T-helper 17 cell (primary cell): ENCODE results near the gene EHBP1. TPM values are rescaled to one million over a fixed set of nuclear protein-coding genes. Genes with fewer than 3 reads are reported as not detected.

ENCODE experiments used
- ATAC-seq: fragments of 150-1000 bp; cut with Tn5 transposase; 2 replicates; pipeline ENCODE4 v1.10.0; 2021; ENCODE audit warnings: mild to moderate bottlenecking, moderate library complexity
- DNase-seq, 3 donors: peaks; one replicate each; pipeline versions ENCODE4 v3.0.0 to v3.0.0-alpha.2; 2020 to 2021
- H3K9me3 ChIP-seq: one replicate; pipeline ENCODE4 v1.7.0; 2013; ENCODE audit warnings: low read length, mild to moderate bottlenecking; ENCODE audit not compliant: control insufficient read depth, poor library complexity, severe bottlenecking
- H3K27ac Mint-ChIP-seq: one replicate; pipeline ENCODE4 v1.8.0; 2022; ENCODE audit warnings: mild to moderate bottlenecking, moderate library complexity, mixed read lengths
- H3K27me3 Mint-ChIP-seq: one replicate; pipeline ENCODE4 v1.8.0; 2022; ENCODE audit warnings: mixed read lengths
- H3K36me3 Mint-ChIP-seq: one replicate; pipeline ENCODE4 v1.8.0; 2022; ENCODE audit warnings: low read depth, mixed read lengths
- H3K4me1 Mint-ChIP-seq: one replicate; pipeline ENCODE4 v1.8.0; 2022; ENCODE audit warnings: mild to moderate bottlenecking, mixed read lengths
- H3K4me3 Mint-ChIP-seq: one replicate; pipeline ENCODE4 v1.8.0; 2022; ENCODE audit warnings: mild to moderate bottlenecking, moderate library complexity, mixed read lengths
- total RNA-seq, 4 donors: library from RNA in 2 of 4; stranded (reverse) in 2 of 4; gene quantifications; one replicate each; pipeline ENCODE4 v1.2.3 and lab custom pipeline; 2022 to 2026

EHBP1 gene
- total RNA-seq (10 to 100 TPM; 24.5 to 28.2 TPM), total RNA-seq (lab: John Stamatoyannopoulos, UW) (21.9 to 25.1 reads per million in 2 donors)

DNA sequence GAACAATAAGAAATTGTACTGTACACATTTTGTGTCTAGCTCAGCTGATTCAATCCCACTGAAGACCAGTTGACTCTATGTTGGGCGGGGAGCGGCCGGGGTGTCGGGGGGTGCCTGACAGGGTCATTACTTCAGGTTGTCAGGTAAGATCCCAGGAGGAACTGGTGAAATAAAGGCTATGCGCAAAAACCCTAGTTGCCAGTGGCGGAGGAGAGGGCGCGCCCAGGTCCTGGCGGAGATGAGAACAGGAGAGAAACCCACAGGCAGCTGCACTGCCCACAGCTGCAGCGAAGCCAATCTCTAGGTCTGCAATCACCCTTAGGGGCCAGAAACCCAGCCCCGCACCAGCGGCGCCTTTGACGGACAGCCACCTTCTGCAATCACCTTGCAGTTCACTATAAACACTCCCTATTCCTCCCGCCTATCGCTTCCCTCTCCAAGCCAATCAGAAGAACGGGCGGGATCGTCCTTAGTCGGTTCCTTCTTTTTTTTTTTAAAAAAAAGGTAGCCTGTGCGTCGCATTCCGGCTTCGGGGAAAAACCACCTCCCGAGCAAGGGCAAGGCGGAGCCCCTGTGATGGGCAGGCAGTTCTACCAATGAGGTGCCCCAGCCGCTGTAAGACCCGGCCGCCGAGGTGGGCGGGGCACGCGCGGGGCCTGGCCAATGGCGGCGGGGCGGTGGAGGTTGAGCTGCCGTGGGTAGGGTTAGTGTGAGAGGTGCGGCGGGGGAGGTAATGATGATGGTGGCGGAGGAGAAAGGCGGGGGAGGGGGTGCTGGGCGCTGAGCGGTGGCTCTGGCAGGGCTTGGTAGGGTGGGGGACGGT is at the start of gene EHBP1:
EHBP1 (plus strand) TSS at position 707 of the 823 bp plus-strand sequence. CDS start 1,479 bp downstream, outside the sequence.
- Mint-ChIP-seq H3K27ac (peak within 1 kb of the TSS; percentile 91), H3K27me3 (no peaks in the 10 kb centered on the region), H3K4me3 (peak within 1 kb of the TSS; percentile 96), H3K36me3 (peaks cover 10% of the 10 kb centered on the region), H3K4me1 (peaks cover 27% of the 10 kb centered on the region)
- DNase-seq (peak; percentile 96 to 98 (median 97)), ATAC-seq (peak; percentile 98)
- no peaks in the 10 kb centered on the region for H3K9me3 ChIP-seq

DNA sequence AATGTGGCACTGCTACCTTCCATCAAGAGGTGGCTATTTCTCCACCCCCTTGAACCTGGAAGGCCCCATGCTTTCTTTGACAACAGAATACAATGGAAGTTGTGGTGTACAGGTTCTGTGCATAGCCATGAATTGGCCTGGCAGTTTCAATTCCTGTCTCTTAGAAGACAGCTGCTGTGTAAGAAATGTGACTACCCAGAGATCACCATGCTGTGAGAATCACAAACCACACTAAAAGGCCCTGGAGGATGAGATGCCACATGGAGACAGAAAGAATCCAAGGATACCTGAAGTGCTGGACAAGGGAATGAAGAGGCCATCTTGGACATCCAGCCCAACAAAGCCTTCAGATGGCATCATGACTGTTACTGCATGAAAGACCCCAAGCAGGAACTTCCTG is 47.7 kb upstream of the EHBP1 start:
- Mint-ChIP-seq H3K27me3 (peaks cover 10% of the 10 kb centered on the region), H3K27ac (no peak overlapping the region), H3K36me3 (no peaks in the 10 kb centered on the region), H3K4me3 (no peak overlapping the region), H3K4me1 (peaks cover 4% of the 10 kb centered on the region)
- no peaks in the 10 kb centered on the region for H3K9me3 ChIP-seq
- no peak for ATAC-seq
- no peak for DNase-seq

- H3K9me3 ChIP-seq: no peaks in the 10 kb centered on the region
- Mint-ChIP-seq H3K36me3 (no peaks in the 10 kb centered on the region), H3K4me1 (peaks cover 5% of the 10 kb centered on the region), H3K27ac (no peak overlapping the region), H3K4me3 (no peak overlapping the region), H3K27me3 (peaks cover 15% of the 10 kb centered on the region)
- DNase-seq (no peak), ATAC-seq (no peak)
Measured at GRCh38 chr2:62658891-62659290, 46.6 kb upstream of the EHBP1 start.

DNA sequence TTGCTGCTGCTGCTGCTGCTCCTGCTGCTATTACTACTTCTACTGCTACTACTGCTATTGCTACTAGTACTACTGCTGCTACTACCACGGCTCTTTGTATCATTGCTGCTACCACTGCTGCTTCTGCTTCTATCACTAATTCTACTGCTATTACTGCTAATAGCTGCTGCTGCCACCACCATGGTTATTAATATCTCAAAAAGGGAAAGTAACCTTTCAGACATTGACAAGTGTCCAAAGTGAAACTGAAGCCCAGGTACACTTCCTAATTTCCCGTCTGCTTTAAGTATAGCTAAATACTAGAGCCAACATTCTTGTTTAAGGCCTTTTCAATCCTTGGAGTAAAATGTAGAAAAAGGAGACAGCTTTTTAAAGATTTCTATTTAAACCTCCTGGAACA is 45.4 kb upstream of the EHBP1 start:
- ATAC-seq: no peak
- peak overlapping the region; percentile 37 for H3K4me3 Mint-ChIP-seq
- H3K27me3 Mint-ChIP-seq: peaks cover 20% of the 10 kb centered on the region

DNA sequence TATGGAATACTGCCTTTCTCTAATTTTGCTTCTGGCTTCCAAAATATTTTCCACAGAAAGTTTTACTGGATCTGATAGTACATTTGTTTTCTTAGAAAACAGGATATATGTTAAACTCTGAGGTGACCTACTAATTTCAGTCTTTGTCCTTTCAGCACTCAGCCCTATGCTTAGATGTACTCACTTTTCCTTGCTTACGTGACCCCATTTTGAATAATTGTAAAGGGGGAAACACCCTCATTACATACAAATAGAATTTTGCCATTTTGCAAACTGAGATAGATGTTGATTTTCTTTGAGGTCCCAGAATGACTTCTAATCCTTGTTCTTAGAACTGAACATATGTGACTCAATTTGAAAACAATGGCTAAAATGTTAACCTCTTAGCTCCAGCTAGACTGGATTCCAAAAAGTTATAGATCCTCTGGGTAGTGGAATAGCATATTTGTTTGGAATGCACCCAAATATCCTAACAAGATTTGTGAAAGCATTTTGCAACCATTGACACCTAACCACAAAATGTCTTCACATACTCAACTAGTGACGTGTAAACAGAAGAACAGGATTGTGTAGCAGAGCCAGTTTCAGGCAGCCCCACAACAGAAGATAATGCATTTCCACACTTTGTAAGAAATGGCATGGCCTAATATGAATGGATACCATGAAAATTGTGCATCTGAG is 44.8 kb upstream of the EHBP1 start:
- H3K27me3 Mint-ChIP-seq: peaks cover 20% of the 10 kb centered on the region
- no peak for DNase-seq
- H3K27ac Mint-ChIP-seq: no peak overlapping the region
- no peak overlapping the region for H3K4me3 Mint-ChIP-seq
- H3K4me1 Mint-ChIP-seq: peaks cover 7% of the 10 kb centered on the region
- ATAC-seq: no peak
- H3K36me3 Mint-ChIP-seq: no peaks in the 10 kb centered on the region
- H3K9me3 ChIP-seq: no peaks in the 10 kb centered on the region

More for the DNA sequence above, 45.4 kb upstream of the EHBP1 start:
- no peak for DNase-seq
- no peaks in the 10 kb centered on the region for H3K36me3 Mint-ChIP-seq
- peaks cover 7% of the 10 kb centered on the region for H3K4me1 Mint-ChIP-seq
- no peaks in the 10 kb centered on the region for H3K9me3 ChIP-seq
- no peak overlapping the region for H3K27ac Mint-ChIP-seq

DNA sequence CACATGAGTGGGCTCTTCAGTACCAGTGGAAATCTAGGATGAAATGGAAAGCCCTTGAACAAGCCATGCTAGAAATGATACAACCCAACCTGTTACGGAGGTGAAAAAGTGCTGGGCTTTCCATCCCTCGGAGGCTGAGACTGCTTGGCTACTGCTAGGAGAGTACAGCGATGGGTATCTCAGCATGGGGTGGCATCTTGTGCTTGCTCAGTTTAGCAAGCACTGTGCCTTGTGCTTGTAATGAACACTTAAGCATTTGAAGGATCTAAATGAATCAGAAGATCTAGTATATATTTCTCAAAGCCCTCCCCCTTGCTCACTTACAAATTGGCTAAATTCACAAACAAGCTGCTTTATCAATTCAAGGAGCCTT is 44.3 kb upstream of the EHBP1 start:
- no peak for DNase-seq
- ATAC-seq: no peak
- Mint-ChIP-seq H3K36me3 (no peaks in the 10 kb centered on the region), H3K27ac (no peak overlapping the region), H3K4me3 (no peak overlapping the region), H3K4me1 (peaks cover 7% of the 10 kb centered on the region), H3K27me3 (peaks cover 20% of the 10 kb centered on the region)
- no peaks in the 10 kb centered on the region for H3K9me3 ChIP-seq

GRCh38 chr2:62662131-62662530 is 43.4 kb upstream of the EHBP1 start:
- ATAC-seq: no peak
- H3K27me3 Mint-ChIP-seq: peaks cover 20% of the 10 kb centered on the region

GRCh38 chr2:62662554-62662953 is 43.0 kb upstream of the EHBP1 start:
- no peak overlapping the region for H3K4me3 Mint-ChIP-seq
- no peaks in the 10 kb centered on the region for H3K36me3 Mint-ChIP-seq
- no peak for ATAC-seq
- no peak overlapping the region for H3K27ac Mint-ChIP-seq
- H3K9me3 ChIP-seq: no peaks in the 10 kb centered on the region
- no peak for DNase-seq
- H3K27me3 Mint-ChIP-seq: peaks cover 20% of the 10 kb centered on the region
- H3K4me1 Mint-ChIP-seq: peaks cover 7% of the 10 kb centered on the region

More at GRCh38 chr2:62662131-62662530, 43.4 kb upstream of the EHBP1 start:
- no peak for DNase-seq
- H3K4me3 Mint-ChIP-seq: no peak overlapping the region
- no peaks in the 10 kb centered on the region for H3K36me3 Mint-ChIP-seq
- peaks cover 7% of the 10 kb centered on the region for H3K4me1 Mint-ChIP-seq
- no peak overlapping the region for H3K27ac Mint-ChIP-seq
- H3K9me3 ChIP-seq: no peaks in the 10 kb centered on the region

GRCh38 chr2:62663411-62663810 is 42.1 kb upstream of the EHBP1 start:
- Mint-ChIP-seq H3K36me3 (no peaks in the 10 kb centered on the region), H3K4me3 (no peak overlapping the region), H3K27ac (no peak overlapping the region), H3K27me3 (peaks cover 20% of the 10 kb centered on the region), H3K4me1 (peaks cover 7% of the 10 kb centered on the region)
- no peaks in the 10 kb centered on the region for H3K9me3 ChIP-seq
- DNase-seq (no peak), ATAC-seq (no peak)

DNA sequence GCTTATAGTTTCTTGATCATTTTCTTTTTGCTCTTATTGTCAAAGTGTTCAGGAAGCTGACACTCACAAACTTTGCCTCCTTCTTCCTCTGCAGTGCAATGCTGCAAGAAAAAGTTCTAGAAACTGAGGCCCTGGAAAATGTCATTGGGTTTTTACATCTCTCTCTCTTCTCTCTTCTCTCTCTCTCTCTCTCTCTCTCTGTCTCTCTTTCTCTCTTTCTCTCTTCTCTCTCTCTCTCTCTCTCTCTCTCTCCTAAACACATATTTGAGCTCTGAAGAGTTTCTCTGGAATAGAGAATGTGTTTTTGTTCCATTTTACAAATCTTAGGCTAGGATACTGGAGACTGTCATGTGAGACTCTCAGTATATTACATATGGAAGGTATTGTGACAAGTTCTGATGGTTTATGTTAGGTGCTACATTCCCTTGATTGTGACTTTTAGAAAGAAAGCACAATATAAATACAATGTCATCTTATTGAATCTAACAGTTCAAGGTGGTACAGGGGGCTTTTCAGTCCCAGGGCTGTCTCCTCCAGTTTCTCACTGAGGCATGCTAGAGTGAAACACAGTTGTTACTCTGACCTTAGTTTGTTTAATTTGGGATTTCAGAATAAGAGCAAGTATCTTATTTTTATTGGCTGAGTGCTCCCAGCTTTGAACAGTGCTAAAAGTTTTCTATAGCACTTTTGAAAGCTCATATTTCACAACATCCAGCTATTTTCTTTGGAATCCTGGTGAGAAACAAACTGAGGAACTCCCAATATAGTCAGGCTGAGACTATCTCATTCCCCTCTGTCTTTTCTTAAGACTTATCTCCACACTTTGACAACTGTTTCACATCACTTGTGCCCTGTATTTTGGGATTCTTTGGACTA is 41.4 kb upstream of the EHBP1 start:
- Mint-ChIP-seq H3K27ac (no peak overlapping the region), H3K27me3 (peaks cover 20% of the 10 kb centered on the region), H3K4me1 (peaks cover 7% of the 10 kb centered on the region), H3K36me3 (no peaks in the 10 kb centered on the region), H3K4me3 (no peak overlapping the region)
- ATAC-seq (no peak), DNase-seq (no peak)
- no peaks in the 10 kb centered on the region for H3K9me3 ChIP-seq

GRCh38 chr2:62665446-62665845 is 40.1 kb upstream of the EHBP1 start:
- Mint-ChIP-seq H3K36me3 (no peaks in the 10 kb centered on the region), H3K27ac (peak overlapping the region; percentile 19), H3K4me3 (no peak overlapping the region), H3K4me1 (peaks cover 3% of the 10 kb centered on the region), H3K27me3 (peaks cover 20% of the 10 kb centered on the region)
- H3K9me3 ChIP-seq: no peaks in the 10 kb centered on the region
- DNase-seq (no peak), ATAC-seq (no peak)

GRCh38 chr2:62669180-62669579 is 36.3 kb upstream of the EHBP1 start:
- ATAC-seq (no peak), DNase-seq (no peak)
- Mint-ChIP-seq H3K4me1 (no peaks in the 10 kb centered on the region), H3K27ac (no peak overlapping the region), H3K27me3 (peaks cover 2% of the 10 kb centered on the region), H3K36me3 (no peaks in the 10 kb centered on the region), H3K4me3 (no peak overlapping the region)
- H3K9me3 ChIP-seq: no peaks in the 10 kb centered on the region

DNA sequence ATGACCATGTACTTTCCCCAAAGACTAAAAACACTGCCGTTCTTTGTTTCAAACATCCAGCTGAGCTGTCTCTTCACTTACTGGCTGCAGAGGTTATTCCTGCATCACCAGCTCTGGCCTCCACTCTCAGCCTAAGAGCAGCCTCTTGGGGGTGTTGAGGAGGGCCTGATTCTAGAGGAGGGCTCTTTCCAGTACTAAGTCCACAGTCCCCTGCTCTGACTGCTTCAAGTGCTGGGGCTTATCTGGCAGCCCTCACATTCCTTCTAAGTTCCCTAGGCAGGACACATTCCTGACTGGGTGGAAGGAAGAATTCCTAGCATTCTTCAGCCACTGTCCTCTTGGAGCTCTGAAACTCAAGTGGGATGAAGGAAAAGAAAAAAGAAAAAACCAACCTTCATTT is 32.9 kb upstream of the EHBP1 start:
- H3K9me3 ChIP-seq: no peaks in the 10 kb centered on the region

More for the DNA sequence above, 32.9 kb upstream of the EHBP1 start:
- Mint-ChIP-seq H3K4me1 (no peaks in the 10 kb centered on the region), H3K4me3 (no peak overlapping the region), H3K36me3 (no peaks in the 10 kb centered on the region), H3K27ac (no peak overlapping the region), H3K27me3 (no peaks in the 10 kb centered on the region)
- DNase-seq (no peak), ATAC-seq (no peak)
